GM21381 (cell line): Measurements from ENCODE around the gene MAB21L1.

Source experiments
- ATAC-seq: cut with Tn5 transposase; IDR thresholded peaks from one replicate; pipeline ENCODE4 v1.9.1; 2021; ENCODE audit warnings: mild to moderate bottlenecking, moderate library complexity; ENCODE audit not compliant: unreplicated experiment

Gene MAB21L1

DNA sequence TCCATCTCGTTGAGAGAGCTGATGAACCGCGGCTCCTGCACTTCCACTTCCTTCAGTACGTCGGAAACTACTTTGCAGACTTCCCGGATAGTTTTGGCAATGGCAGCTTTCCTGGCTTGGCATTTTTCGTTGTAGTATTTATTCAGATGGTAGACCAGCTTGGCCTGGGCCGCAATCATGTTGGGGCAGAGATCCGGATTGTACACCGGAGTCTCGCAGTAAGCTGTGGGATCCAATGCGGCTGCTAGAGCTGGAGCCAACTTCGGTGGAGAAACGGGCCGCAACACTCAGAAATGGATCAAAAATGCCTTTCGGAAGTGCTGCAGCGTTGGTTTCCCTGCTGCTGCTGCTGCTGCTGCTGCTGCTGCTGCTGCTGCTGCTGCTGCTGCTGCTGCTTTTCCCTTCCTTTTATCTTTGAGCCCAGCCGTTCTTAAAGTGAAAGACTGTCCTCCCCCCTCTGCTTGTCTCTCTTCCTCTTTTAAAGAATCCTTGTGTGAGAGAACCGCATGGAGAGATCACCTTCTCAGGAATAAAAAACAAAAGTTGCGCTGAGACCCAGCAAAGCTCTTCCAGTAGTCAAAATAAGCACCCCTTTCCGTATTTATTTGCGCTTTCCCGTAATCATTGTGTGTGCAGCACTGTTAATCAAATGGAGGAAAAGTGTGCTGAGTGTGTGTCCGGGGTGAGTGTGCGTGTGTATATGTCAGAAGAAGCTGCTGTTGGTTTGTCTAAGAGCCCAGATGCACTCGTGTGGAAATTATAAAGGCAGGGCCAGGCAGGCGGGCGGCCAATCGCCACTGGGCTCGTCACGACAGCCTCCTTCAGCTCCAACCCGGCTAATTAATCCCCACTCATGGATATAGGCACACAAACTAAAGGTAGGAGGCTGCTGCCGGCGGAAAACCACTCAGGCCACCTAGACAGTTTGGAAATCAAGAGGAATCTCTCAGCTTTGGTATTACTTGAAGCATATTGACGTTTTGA lies at the start of gene MAB21L1:
MAB21L1 (minus strand) TSS at position 730 of the 984 bp plus-strand sequence; CDS start at position 179, 551 bp downstream.
- ATAC-seq = no peak

DNA sequence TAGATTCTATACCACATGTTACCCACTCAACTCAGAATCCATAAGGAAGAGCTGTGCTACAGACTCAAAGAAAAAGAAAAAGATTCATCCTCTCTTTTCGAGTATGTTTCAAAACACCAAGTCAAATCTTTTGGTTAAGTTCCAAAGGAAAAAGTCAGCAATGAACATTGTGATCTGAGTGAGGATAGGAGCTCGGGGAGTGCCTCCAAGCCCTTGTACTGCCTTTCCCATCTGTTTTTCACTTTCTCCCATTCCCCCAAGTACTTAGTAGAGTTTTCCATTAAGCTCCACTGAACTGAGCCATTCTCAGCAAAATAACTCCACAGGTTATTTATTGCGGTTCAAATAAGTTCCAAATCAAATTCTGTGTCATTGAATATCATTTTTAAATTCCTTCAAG lies 47.7 kb upstream of the MAB21L1 start:
- no peak for ATAC-seq

DNA sequence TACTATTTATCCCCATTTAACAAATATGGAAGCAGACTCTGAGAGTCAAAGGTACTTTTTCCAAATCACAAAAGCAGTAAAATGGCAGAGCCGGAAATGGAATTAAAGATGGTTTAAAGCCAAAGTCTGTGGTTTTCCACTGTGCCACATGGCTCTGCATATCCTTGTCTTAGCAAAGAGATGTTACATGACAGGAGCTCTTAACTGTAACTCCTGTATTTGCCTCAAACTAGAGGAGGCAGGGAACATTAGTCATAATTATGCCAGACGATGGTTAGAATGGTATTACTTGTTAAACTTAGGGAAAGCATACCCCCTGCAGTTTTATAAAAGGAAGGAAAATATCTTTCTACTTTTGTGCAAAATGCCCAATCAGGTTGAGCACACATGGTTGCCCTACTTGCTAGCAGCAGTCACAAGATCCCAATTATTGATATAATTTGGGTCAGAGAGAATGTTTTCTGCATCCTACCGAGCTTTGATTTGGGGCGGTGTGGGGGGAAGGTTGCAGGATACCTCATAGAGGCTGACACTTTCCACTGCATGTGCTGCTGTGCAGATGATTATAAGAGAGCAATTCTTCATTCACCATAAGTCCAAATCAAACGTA lies 42.0 kb upstream of the MAB21L1 start:
- ATAC-seq = no peak

DNA sequence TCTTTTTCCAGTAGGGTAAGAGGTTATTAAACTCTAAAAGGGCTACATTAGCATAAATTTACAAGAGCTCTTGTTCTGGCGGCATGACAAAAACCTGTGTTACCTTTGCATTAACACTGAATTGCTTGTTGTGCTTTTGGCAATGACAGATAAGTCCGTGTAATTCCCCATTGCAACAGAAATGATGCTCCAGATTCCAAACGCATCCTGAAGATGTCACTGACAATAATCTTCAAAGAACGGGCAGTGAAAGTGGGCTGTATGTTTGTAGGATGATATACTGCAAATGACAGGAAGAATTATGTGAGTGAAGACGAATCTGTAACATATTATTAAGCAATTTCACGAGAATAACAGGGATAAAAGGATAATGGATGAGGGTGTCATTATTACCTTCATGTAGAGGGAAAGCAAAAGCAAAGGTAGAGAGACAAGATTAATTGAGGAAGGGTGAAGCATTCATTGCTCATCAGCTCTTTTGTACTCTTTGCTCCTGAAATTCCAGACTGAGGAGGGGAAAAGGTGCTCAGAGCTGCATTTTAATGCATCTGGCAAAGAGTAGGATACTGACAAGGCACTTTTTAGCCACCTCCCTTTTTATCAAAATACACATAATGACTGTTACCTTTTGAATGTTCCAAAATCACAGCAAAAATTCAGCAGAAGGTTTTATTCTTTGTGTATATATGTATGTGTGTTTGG lies 38.5 kb upstream of the MAB21L1 start:
- no peak for ATAC-seq

DNA sequence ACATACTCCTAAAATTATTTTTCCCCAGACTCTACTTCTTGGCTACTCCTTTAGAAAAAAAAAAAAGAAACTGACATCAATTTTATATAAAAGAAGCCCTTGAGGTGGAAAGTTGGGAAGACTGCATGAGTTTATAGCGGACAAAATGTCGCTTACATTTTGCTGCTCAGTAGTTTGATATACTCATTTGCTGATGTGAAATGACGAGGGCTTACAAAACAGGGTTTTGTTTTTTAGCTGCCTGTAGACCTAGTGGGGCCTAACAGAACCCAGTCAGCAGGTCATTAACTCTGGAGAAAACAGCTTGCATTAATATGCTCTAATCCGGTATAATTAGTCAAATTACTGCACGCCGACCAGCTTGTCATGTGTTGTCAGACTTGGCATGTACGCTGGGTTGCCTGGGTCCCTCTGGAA lies 37.6 kb upstream of the MAB21L1 start:
- no peak for ATAC-seq

DNA sequence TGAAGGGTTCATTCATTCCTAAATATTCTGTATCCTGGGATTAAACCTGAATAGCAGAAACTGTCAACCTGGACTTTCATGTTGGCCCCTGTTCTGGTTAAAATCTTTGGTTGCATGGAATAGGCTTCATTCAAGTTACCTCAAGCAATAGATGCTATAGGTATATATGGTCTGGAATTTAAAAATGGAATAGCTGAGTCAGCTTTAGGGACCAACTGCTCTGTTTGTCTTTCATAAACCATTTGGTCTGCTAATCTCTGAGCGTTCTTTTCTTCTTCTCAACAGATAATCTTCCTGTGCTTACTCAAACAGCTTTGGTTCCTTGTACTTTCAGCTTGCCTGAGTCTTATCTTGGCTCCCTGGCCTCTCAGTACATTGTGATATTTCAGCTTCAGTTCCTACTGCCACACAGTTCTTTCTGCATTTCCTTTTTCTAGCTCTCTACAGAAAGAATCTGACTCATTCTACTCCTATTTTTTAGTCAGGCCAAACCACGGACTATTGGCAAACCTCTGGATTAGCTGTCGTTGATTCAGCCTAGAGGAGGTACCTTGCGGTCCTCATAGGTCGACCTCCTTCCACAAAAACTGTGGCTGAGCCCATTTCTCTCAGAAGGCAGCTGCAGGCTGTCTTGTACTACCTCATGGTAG lies 35.9 kb upstream of the MAB21L1 start:
- no peak for ATAC-seq

DNA sequence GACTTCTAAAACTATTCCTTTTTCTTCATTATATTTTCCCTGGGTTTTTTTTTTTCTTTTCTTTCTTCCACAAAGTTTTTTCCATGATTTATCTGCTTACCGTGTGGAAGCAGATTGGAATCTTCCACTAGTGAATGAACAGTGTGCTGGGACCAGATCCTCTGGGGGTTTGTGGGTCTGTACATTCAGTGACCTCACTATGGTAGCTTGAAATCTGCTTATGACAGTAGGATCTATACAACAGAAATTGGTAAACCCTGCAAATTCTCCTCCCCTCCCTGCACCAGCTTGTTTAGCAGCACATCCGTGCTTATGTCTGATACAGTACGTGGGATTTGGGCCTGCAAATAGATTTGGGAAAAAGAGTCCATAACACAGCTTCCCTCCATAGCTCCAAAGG lies 26.0 kb upstream of the MAB21L1 start:
- no peak for ATAC-seq

DNA sequence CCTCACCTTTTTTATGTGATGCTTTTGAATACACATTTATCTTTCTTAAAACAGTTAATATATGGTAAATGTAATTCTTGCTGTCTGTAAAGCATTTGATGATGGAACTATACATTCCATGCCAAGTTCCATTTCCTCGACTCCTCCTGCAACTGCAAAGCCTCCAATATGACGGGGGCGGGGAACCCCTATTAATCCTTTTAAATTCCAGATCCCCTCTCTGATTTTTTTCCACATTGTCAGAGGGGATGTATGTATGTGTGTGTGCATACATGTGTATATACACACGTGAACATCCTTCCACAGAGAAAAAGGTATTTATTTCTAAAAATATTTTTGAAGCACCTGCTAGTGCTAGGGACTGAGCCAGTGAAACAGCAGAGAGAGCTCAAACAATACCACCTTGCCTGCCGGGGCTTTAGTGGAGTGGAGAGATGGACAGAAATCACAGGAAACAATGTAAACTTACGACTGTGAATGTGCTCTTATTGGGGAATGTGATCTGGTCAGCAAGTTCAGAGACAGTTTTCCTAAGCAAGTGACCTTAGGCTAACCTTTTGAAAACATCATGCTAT lies 25.3 kb upstream of the MAB21L1 start:
- no peak for ATAC-seq

DNA sequence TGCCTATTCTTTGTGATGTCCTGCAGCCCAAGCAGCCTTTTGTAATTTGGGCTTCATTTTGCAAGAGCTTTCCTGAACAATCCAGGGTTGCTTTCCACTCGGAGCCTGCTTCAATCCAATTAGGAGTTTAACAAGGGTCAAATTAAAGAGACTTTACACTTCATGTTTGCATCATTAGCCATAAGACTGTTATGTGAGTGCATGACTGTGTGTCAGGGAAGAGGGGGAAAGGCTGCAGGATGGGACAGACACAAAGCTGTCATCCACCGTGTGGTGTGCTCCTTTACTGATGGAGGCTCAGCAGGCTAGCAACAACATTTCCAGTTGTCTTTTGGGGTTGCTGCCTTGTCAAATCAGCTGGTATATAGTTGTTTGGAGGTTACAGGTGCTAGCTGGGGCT lies 23.7 kb upstream of the MAB21L1 start:
- no peak for ATAC-seq

DNA sequence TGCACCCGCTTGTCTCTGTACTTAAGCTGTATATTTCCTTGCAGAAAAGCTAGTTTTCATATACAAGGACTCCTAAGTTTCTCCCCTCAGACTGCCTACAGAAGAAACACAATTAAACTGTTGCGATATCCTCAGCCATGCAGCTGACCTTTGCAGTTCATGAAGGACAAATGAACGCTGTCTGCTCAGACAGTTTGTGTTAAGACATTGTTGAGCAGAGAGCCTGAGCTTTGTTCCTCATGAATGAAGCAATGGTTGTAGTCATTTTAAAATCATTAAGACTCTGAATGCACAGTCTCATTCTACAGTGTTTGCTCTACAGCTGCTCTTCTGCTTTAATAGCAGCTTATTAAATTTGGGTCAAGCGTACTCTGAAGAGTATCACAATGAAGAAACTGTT lies 23.2 kb upstream of the MAB21L1 start:
- no peak for ATAC-seq

DNA sequence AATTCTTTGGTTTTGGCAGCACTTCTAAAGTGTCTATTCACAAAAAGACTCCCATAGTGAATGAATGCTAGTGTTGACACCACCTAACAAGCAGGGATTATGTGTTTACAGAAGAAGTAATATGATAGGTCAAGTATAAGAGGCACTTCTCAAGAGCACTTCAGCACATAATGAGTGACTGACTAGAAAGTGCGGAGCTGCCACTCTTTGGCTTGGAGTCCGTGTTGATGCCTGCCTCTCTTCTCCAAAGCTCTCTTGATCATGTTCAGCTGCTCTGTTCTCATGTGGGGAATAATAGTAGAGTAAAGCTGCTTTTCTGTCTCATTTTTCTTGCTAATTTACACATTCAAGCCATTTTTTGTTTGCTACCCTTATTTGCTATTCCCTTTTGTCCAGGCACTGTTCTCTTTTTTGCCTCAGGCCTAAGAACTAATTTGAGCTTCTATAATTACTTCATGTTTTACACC lies 22.7 kb upstream of the MAB21L1 start:
- ATAC-seq = no peak

DNA sequence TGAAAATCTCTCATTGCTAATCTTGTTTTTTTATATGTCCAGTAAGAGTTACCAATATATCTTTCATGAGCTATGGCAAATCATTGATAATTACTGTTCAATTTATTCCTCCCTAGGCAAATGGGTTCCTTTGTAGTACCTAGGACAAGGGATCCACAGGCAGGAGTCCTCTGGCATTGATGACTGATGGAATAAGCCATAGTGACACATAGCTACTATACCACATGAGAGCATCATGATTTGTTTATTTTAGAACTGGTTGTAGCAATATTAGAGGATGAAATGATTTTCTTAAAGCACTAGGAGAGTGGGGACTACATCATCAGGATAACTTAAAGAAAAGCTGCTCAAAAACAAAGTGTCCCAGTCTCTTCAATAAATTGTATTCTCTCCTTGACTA lies 21.7 kb upstream of the MAB21L1 start:
- no peak for ATAC-seq

DNA sequence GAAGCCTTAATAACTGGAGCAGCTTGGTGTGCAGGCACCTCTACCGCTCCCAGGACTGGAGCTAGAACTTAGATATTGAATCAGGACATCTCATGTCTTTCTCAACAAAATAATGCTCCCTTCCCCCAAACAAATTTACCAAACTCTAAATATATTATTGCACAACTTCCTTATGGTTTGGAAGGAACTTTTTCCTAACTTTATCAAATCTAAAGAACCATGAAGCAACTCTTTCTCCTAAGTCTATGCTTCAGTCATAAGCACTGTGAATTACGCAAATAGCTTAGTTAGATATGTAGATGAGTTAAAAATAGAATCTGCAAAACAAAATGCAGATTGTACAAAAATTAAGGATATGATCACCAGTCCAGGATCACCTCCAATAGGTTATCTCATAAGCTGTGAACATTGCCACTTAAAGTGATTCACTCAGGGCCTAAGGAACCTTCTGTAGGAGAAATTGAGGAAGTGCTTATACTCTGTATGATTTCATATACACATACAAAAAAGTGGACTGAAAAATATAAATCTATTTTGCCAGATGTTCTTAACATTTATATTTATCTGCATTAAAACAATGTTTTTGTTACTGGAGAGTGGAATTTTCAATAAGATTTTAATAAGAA lies 20.4 kb upstream of the MAB21L1 start:
- ATAC-seq = no peak

DNA sequence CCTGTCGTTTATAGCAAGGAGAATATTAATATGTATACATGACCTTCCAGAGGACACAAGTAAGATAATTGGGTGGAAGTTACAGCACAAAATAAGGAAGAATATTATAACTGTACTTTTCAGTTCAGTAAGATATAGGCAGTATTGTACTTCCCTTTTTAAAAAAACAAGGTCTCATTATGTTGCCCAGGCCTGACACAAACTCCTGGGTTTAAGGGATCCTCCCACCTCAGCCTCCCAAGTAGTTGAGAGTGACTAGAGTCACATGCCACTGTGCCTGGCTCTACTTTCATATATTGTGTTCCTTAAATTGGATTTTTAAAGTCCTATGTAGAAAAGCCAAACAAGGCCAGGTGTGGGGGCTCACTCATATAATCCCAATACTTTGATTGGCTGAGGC lies 19.5 kb upstream of the MAB21L1 start:
- ATAC-seq = no peak

DNA sequence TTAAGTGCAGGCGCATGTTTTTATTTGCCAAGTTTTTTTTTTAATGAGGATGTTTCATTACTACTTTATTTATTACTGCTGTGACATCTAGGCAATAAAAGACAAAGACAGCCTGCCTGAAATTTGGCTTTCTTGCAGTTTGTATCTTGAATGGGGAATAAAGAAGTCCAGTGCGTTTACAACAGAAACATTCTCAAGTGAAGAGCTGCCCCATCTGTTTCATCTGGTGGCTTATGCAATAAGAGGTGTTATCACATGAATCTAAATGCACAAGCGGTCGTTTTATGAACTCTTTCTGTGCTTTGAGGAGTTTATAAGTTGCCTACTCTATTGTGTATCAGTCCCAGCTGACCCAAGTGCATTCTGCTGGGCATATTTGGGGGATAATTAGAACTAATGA lies 12.6 kb upstream of the MAB21L1 start:
- ATAC-seq = no peak

DNA sequence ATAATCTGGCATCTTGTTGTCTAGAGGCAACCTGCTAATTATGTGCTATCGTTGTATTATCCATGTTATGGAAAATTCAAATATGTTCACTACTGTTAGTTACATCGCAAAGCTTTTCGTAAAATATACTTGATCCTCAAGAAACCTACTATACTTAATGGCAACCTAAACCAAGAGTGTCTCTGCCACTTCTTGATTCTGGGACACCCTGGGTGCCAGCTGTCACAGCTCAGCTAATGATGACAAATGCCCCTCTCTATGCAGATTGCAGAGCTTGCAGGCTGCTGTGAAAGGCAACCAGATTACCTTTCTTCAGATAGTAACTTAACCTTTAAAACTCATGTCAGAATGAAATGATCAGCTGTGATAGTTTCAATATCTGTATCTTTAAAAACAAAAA lies 8.9 kb upstream of the MAB21L1 start:
- no peak for ATAC-seq

DNA sequence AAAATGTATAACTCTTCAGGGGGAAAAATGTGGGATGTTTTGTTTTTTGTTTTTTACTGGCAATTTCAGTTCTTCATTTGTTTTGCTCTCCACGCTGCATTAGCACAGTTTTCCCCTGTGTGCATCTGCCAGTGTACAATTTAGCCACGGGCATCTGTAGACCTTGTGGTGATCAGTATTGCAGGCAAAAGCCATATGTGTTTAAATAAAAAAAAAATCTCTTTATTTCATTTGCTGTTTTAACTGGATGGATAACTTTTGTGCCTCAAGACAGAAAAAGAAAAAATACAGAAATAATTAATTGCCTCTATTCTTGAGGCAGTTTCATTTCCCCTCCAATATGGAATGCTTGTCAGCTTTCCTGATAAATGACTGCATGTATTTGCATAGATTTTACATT lies 7.9 kb upstream of the MAB21L1 start:
- ATAC-seq = no peak

DNA sequence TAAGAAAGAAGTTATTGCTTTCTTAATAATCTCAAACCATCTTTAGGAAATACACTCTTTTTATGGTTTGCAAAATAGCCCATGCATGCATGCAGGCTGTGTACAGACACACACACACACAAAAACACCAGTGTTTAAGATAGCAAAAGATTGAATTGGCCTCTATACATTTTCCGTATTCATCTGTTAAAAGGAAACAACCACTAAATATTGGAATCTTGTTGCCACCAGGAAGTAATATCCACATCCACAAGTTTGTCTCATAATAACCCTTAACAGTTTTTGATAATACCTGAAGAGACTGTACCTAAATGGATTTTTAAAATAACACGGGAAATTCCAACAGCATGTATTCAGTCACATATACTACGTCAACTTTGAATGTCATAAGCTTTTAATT lies 7.3 kb upstream of the MAB21L1 start:
- no peak for ATAC-seq

DNA sequence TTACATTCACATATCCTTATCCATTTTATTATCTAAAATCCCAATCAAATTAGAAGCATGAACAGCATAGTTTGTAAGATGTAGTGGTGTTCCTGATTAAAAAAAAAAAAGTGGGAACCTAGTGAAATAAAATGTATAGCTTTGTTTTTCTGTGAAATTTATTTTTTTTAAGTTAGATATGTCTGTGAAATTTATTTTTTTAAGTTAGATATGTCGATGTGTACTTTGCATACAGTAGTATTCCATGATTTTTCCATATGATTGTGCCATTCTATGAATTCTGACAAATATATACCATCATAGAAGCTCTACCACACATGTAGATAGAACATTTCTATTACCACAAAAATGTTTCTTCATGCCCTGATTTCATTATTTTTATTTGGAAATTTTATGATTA lies 6.0 kb upstream of the MAB21L1 start:
- ATAC-seq = no peak

DNA sequence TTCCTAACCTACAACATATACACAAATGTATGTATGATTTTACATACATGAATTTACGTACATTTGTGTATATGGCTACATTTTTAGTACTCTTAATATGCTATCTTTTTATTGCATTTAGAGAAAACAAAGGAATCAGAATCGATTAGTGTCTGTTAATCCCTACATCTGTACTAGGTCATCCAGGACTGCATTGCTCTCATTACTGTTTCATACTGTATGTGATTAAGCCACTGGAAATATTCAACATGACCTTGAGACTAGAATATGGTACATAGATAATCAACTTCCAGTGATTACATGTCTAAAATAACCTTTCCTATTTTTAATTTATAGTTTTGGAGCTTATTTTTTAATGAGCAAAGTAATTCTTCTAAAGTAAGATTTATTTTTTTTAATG lies 5.3 kb upstream of the MAB21L1 start:
- ATAC-seq = no peak
